Measurements from ENCODE around the gene FAM3A. TPM values are rescaled to one million over a fixed set of nuclear protein-coding genes. Genes with fewer than 3 reads are reported as not detected.

FAM3A gene
- total and polyA plus RNA-seq, 2 donors from 2014 or later: 39.5 to 73.4 TPM

DNA sequence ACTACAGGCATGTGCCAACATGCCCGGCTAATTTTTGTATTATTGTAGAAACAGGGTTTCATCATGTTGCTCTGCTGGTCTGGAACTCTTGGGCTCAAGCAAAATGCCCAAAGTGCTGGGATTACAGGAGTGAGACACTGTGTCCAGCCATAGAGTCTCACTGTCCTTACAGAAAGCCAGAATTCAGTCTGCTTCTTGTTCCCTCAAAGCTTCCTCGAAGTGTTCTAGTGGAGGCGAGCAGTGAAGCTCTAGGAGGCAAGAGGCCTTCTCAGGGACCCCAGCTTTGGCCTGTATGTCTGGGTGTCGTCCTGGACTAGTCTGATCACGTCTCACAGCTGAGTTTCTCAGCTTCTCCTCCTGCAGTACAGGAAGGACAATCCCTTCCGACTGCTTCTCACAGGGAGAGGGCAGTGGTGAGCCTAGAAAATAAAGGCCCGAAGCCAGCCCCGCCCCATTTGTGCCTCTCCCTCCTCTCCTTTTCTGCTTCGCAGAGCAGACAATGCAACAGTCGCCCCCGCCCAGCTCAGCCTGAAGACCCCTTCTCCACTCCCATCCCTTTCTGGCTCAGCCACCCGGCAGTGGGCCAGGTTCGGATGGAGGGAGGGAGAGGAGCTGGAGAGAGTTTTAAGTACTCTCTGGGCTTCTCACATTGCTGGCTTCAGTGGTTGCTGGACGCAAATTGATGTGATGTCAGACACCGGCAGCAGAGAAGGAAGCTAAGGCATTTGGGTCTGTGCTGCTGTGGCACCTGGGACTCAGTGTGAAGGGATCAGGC is 11.1 kb upstream of the FAM3A start:
- Histone ChIP-seq H3K9me3 (ENCODE audit: control insufficient read depth in 2 of 3, insufficient read depth in 1 of 3, low read length in 3 of 3) (no peaks in the 10 kb centered on the region), H3K27ac (ENCODE audit: low read depth in 2 of 2, low read length in 2 of 2) (peak overlapping the region; percentile 22 to 59), H3K9ac (ENCODE audit: low read length in 3 of 3) (peak overlapping the region in 2 of 3 donors; percentile 41 to 75), H3K4me3 (ENCODE audit: low read length in 3 of 3) (peak overlapping the region; percentile 3 to 48 (median 18)), H3K4me1 (ENCODE audit: control insufficient read depth in 2 of 3, insufficient read depth in 2 of 3, low read depth in 1 of 3, low read length in 3 of 3) (peaks cover 0 to 7% (median 2%) of the 10 kb centered on the region in 3 donors), H3K27me3 (ENCODE audit: control insufficient read depth, insufficient read depth, low read length) (no peaks in the 10 kb centered on the region), H3K36me3 (ENCODE audit: control insufficient read depth in 2 of 3, insufficient read depth in 3 of 3, low read length in 3 of 3) (no peaks in the 10 kb centered on the region)
- FAIRE-seq (no peak), DNase-seq (peak; percentile 83 to 92 (median 88))
- intact Hi-C loops (cut with DNase I): no loop called here
- peak; percentile 39 for TF ChIP-seq CTCF (IDR thresholded peaks at IDR 0.05; ENCODE audit: borderline replicate concordance, extremely low read depth, insufficient read depth)

- Histone ChIP-seq H3K27ac (ENCODE audit: low read depth in 2 of 2, low read length in 2 of 2) (no peak overlapping the region), H3K9me3 (ENCODE audit: control insufficient read depth in 2 of 3, insufficient read depth in 1 of 3, low read length in 3 of 3) (no peaks in the 10 kb centered on the region), H3K4me3 (ENCODE audit: low read length in 3 of 3) (no peak overlapping the region), H3K27me3 (ENCODE audit: control insufficient read depth, insufficient read depth, low read length) (no peaks in the 10 kb centered on the region), H3K4me1 (ENCODE audit: control insufficient read depth in 2 of 3, insufficient read depth in 2 of 3, low read depth in 1 of 3, low read length in 3 of 3) (peaks cover 0 to 6% (median 2%) of the 10 kb centered on the region in 3 donors), H3K36me3 (ENCODE audit: control insufficient read depth in 2 of 3, insufficient read depth in 3 of 3, low read length in 3 of 3) (no peaks in the 10 kb centered on the region), H3K9ac (ENCODE audit: low read length in 3 of 3) (no peak overlapping the region)
- DNase-seq: no peak
- no peak for TF ChIP-seq CTCF (IDR thresholded peaks at IDR 0.05; ENCODE audit: borderline replicate concordance, extremely low read depth, insufficient read depth)
- no peak for FAIRE-seq
- intact Hi-C loops (cut with DNase I): no loop called here
Observed at GRCh38 chrX:154525606-154526490, 9.8 kb upstream of the FAM3A start.

GRCh38 chrX:154519389-154519788 is 3.4 kb upstream of the FAM3A start:
- DNase-seq: no peak
- peaks cover 2 to 10% (median 3%) of the 10 kb centered on the region in 3 donors for H3K4me1 ChIP-seq (ENCODE audit: control insufficient read depth in 2 of 3, insufficient read depth in 2 of 3, low read depth in 1 of 3, low read length in 3 of 3)

More at GRCh38 chrX:154519389-154519788, 3.4 kb upstream of the FAM3A start:
- Histone ChIP-seq H3K27me3 (ENCODE audit: control insufficient read depth, insufficient read depth, low read length) (no peaks in the 10 kb centered on the region), H3K27ac (ENCODE audit: low read depth in 2 of 2, low read length in 2 of 2) (no peak overlapping the region), H3K9ac (ENCODE audit: low read length in 3 of 3) (no peak overlapping the region), H3K36me3 (ENCODE audit: control insufficient read depth in 2 of 3, insufficient read depth in 3 of 3, low read length in 3 of 3) (no peaks in the 10 kb centered on the region), H3K4me3 (ENCODE audit: low read length in 3 of 3) (no peak overlapping the region), H3K9me3 (ENCODE audit: control insufficient read depth in 2 of 3, insufficient read depth in 1 of 3, low read length in 3 of 3) (no peaks in the 10 kb centered on the region)
- no peak for TF ChIP-seq CTCF (IDR thresholded peaks at IDR 0.05; ENCODE audit: borderline replicate concordance, extremely low read depth, insufficient read depth)
- intact Hi-C loops (cut with DNase I): no loop called here
- no peak for FAIRE-seq

Data from kidney (tissue), 14 donors.